ENCODE results near the gene ROR1. TPM values are rescaled to one million over a fixed set of nuclear protein-coding genes. Genes with fewer than 3 reads are reported as not detected.

Gene ROR1
- polyA plus RNA-seq, 1 of the 3 experiments (the other 2 are of a cell fraction), result 4.0 TPM

- POLR2A ChIA-PET, result no interaction called here
- WGBS (ENCODE audit: low lambda C conversion rate), result 88% methylated on average over 2 of the region's 2 CpGs
- no peaks in the 10 kb centered on the region for H3K36me3 ChIP-seq (replicated peaks in 1 of 2; ENCODE audit: control insufficient read depth in 1 of 2, insufficient read depth in 2 of 2, low read length in 1 of 2)
- no peaks in the 10 kb centered on the region for H3K79me2 ChIP-seq (ENCODE audit: insufficient read depth)
- H3F3A ChIP-seq (replicated peaks; ENCODE audit: insufficient read depth), result no peaks in the 10 kb centered on the region
- no peaks in the 10 kb centered on the region for H3K9me3 ChIP-seq
- H3K27me3 ChIP-seq (ENCODE audit: insufficient read depth), result no peaks in the 10 kb centered on the region
- no peak overlapping the region for H2AFZ ChIP-seq (ENCODE audit: low read depth)
- DNase-seq, result no peak
- no peak overlapping the region for H3K4me3 ChIP-seq (ENCODE audit: low read depth in 2 of 2, low read length in 1 of 2)
- H3K27ac ChIP-seq (ENCODE audit: low read depth in 2 of 2, low read length in 1 of 2), result no peak overlapping the region; a peak in 1 of 4 replicates
- no peaks in the 10 kb centered on the region for H3K9me2 ChIP-seq
- H3K4me1 ChIP-seq (ENCODE audit: control insufficient read depth in 1 of 2, insufficient read depth in 2 of 2, low read depth in 1 of 2, low read length in 1 of 2), result peaks cover 0 to 18% of the 10 kb centered on the region in 2 experiments; a peak in 2 of 4 replicates
- no peaks in the 10 kb centered on the region for H4K20me1 ChIP-seq (ENCODE audit: insufficient read depth)
- TF ChIP-seq SMC3 (IDR thresholded peaks at IDR 0.05; ENCODE audit: low read depth, low read length) (no peak), NRF1 (IDR thresholded peaks at IDR 0.05; ENCODE audit: low read depth, low read length) (no peak), REST (IDR thresholded peaks at IDR 0.05; ENCODE audit: low read depth, low read length) (no peak), EP300 (IDR thresholded peaks at IDR 0.05; ENCODE audit: borderline replicate concordance in 1 of 2, low read depth in 1 of 2, low read length in 1 of 2) (no peak)
- no peak overlapping the region for H3K9ac ChIP-seq
- CTCF ChIA-PET, result interaction anchor here (1.0 to 1.2 kb wide), 2 partner anchors 11 to 293 kb away, joined by 3 to 4 read pairs; no protein-coding TSS in a partner anchor
- H3K4me2 ChIP-seq, result no peak overlapping the region
Measured at GRCh38 chr1:63843884-63844283, 70.1 kb downstream of the ROR1 start.

- POLR2A ChIA-PET, result no interaction called here
- no peaks in the 10 kb centered on the region for H3K27me3 ChIP-seq (ENCODE audit: insufficient read depth)
- no peaks in the 10 kb centered on the region for H3K9me2 ChIP-seq
- H3K4me3 ChIP-seq (ENCODE audit: low read depth in 2 of 2, low read length in 1 of 2), result no peak overlapping the region
- no peaks in the 10 kb centered on the region for H3K36me3 ChIP-seq (replicated peaks in 1 of 2; ENCODE audit: control insufficient read depth in 1 of 2, insufficient read depth in 2 of 2, low read length in 1 of 2)
- TF ChIP-seq IRF3 (IDR thresholded peaks at IDR 0.05; ENCODE audit: low read depth, low read length) (no peak), RCOR1 (IDR thresholded peaks at IDR 0.05; ENCODE audit: low read length) (no peak), JUND (IDR thresholded peaks at IDR 0.05) (no peak), GABPA (IDR thresholded peaks at IDR 0.05; ENCODE audit: low read depth) (no peak), USF2 (IDR thresholded peaks at IDR 0.05; ENCODE audit: borderline replicate concordance, low read depth, low read length) (no peak), GATA2 (CRISPR knock-in tag; IDR thresholded peaks at IDR 0.05) (no peak), PBX3 (IDR thresholded peaks at IDR 0.05) (no peak), ZBTB33 (IDR thresholded peaks at IDR 0.05; ENCODE audit: borderline replicate concordance, low read depth) (no peak), YY1 (IDR thresholded peaks at IDR 0.05; ENCODE audit: low read depth) (no peak), FOXJ3 (CRISPR knock-in tag; IDR thresholded peaks at IDR 0.05) (no peak), CTCF (IDR thresholded peaks at IDR 0.05) (no peak)
- peak overlapping the region in 1 of 2 experiments; percentile 47; a peak in 2 of 4 replicates for H3K27ac ChIP-seq (ENCODE audit: low read depth in 2 of 2, low read length in 1 of 2)
- no peaks in the 10 kb centered on the region for H3K9me3 ChIP-seq
- no peak overlapping the region for H2AFZ ChIP-seq (ENCODE audit: low read depth)
- DNase-seq, result no peak
- CTCF ChIA-PET, result interaction anchor here (1.4 to 1.5 kb wide), 2 partner anchors 14 to 71 kb away, joined by 3 read pairs; partner anchors contain the start of gene ROR1
- H3K4me2 ChIP-seq, result no peak overlapping the region
- no peaks in the 10 kb centered on the region for H4K20me1 ChIP-seq (ENCODE audit: insufficient read depth)
- no peaks in the 10 kb centered on the region for H3F3A ChIP-seq (replicated peaks; ENCODE audit: insufficient read depth)
- no peaks in the 10 kb centered on the region for H3K79me2 ChIP-seq (ENCODE audit: insufficient read depth)
- H3K4me1 ChIP-seq (ENCODE audit: control insufficient read depth in 1 of 2, insufficient read depth in 2 of 2, low read depth in 1 of 2, low read length in 1 of 2), result peaks cover 0 to 18% of the 10 kb centered on the region in 2 experiments; a peak in 2 of 4 replicates
- H3K9ac ChIP-seq, result no peak overlapping the region
- 91% methylated on average over 1 of the region's 1 CpG for whole genome bisulfite sequencing (ENCODE audit: low lambda C conversion rate)
Measured at GRCh38 chr1:63845346-63845745, 71.5 kb downstream of the ROR1 start.
